Measurements from ENCODE around the gene TTPAL. TPM values are rescaled to one million over a fixed set of nuclear protein-coding genes. Genes with fewer than 3 reads are reported as not detected.

Gene TTPAL
- total and polyA plus RNA-seq, 2 of the 4 experiments (the other 2 are of a cell fraction), result 8.2 to 18.1 TPM

DNA sequence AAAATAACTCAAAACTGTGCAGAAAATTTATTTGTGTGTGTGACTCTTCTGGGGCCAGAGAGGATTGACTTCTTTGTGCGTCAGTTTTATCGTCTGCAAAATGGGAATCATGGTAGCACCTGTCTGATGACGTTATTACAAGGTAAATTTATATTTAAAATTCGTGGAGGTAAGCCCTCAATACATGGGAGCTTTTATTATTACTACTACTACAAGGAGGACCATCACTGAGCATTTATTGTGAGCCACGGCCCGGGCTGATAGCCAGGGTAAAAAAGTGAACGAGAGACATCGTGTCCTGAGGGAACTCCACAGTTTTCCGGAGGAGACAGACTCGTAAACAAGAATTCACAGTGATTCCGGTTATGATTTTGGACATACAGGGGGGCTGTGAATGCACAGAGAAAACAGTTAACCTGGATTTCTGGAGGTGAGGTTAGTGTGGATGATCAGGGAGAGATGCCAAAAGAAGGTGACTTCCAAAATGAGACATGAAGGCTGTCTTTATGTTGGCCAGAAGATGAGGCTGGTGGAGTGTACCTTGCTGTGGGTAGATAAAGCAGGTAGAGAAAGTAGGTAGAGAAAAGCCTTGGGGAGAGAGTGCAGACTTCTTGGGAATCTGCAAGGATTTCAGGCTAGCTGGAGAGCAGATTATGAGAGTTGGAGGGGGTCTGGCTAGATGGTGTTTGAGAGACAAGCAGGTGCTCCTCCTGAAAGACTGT, 56.7 kb downstream of the TTPAL start:
- Histone ChIP-seq H4K91ac (ENCODE audit: insufficient read depth, low read depth, low read length) (no peak overlapping the region), H4K8ac (ENCODE audit: low read depth in 2 of 2, low read length in 2 of 2) (peak overlapping the region; percentile 75 to 100; a peak in 3 of 4 replicates), H3K14ac (replicated peaks; ENCODE audit: low read depth, low read length) (peak overlapping the region; percentile 24; the same call in 1 of the 2 replicates), H4K20me1 (ENCODE audit: insufficient read depth, low read length) (no peaks in the 10 kb centered on the region), H3K4me1 (ENCODE audit: control insufficient read depth, insufficient read depth, low read length) (peaks cover 3% of the 10 kb centered on the region), H3K4ac (ENCODE audit: low read depth, low read length) (peak overlapping the region; percentile 38), H3K79me1 (ENCODE audit: low read depth in 1 of 2, low read length in 2 of 2) (peaks cover 15 to 21% of the 10 kb centered on the region in 2 experiments), H4K5ac (ENCODE audit: low read depth, low read length) (peak overlapping the region; percentile 1; the same call in 1 of the 2 replicates), H3K9ac (ENCODE audit: low read depth, low read length) (peak overlapping the region; percentile 78), H2AK5ac (ENCODE audit: low read depth, low read length) (peak overlapping the region; percentile 68), H3K23ac (ENCODE audit: low read depth, low read length) (peak overlapping the region; percentile 11; the same call in 1 of the 2 replicates), H2AK9ac (replicated peaks; ENCODE audit: low read depth, low read length, poor library complexity) (peak overlapping the region; percentile 35), H3K4me2 (ENCODE audit: low read depth, low read length) (peak overlapping the region; percentile 83), H2BK15ac (ENCODE audit: low read depth, low read length) (no peak overlapping the region; the same call in 2 of the 3 replicates), H3K18ac (ENCODE audit: low read depth, low read length) (peak overlapping the region; percentile 25; the same call in 1 of the 2 replicates), H3K9me1 (ENCODE audit: insufficient read depth, low read length) (0 out of 2 replicates have a peak, but pooled peaks cover 6% of the 10 kb centered on the region), H3K36me3 (ENCODE audit: control insufficient read depth, insufficient read depth, low read length) (no peaks in the 10 kb centered on the region), H2BK20ac (ENCODE audit: low read depth, low read length) (0 out of 2 replicates have a peak overlapping the region, but pooled peaks have one; percentile 18), H3K9me3 (ENCODE audit: control insufficient read depth, insufficient read depth, low read length) (no peaks in the 10 kb centered on the region), H2AFZ (replicated peaks; ENCODE audit: low read length, poor library complexity) (peak overlapping the region; percentile 100), H3K27me3 (ENCODE audit: control insufficient read depth, insufficient read depth, low read length) (no peaks in the 10 kb centered on the region), H2BK5ac (ENCODE audit: low read depth, low read length, poor library complexity, severe bottlenecking) (no peak overlapping the region), H3K27ac (ENCODE audit: insufficient read depth, low read length) (peak overlapping the region; percentile 54; the same call in 1 of the 2 replicates), H3K4me3 (ENCODE audit: insufficient read depth, low read depth, low read length) (peak overlapping the region; percentile 45), H2BK120ac (ENCODE audit: low read depth, low read length) (peak overlapping the region; percentile 28), H3K56ac (ENCODE audit: extremely low read depth, insufficient read depth, low read length) (no peak overlapping the region)
- ChIA-PET CTCF (interaction anchor here (0.8 kb wide), 1 partner anchor 11 kb away, joined by 6 read pairs; the partner anchor contains the start of gene SERINC3), POLR2A (ENCODE audit: unreplicated experiment) (no interaction called here)
- no peak for TF ChIP-seq SMC3 (IDR thresholded peaks at IDR 0.05; ENCODE audit: low read depth, low read length)
- no peak for TF ChIP-seq RAD21 (IDR thresholded peaks at IDR 0.05; ENCODE audit: low read length)
- TF ChIP-seq, protein P1, sequence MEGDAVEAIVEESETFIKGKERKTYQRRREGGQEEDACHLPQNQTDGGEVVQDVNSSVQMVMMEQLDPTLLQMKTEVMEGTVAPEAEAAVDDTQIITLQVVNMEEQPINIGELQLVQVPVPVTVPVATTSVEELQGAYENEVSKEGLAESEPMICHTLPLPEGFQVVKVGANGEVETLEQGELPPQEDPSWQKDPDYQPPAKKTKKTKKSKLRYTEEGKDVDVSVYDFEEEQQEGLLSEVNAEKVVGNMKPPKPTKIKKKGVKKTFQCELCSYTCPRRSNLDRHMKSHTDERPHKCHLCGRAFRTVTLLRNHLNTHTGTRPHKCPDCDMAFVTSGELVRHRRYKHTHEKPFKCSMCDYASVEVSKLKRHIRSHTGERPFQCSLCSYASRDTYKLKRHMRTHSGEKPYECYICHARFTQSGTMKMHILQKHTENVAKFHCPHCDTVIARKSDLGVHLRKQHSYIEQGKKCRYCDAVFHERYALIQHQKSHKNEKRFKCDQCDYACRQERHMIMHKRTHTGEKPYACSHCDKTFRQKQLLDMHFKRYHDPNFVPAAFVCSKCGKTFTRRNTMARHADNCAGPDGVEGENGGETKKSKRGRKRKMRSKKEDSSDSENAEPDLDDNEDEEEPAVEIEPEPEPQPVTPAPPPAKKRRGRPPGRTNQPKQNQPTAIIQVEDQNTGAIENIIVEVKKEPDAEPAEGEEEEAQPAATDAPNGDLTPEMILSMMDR (conservative IDR thresholded peaks at IDR 0.05; ENCODE audit: low read depth, low read length), result no peak
- no peak for TF ChIP-seq RCOR1 (IDR thresholded peaks at IDR 0.05; ENCODE audit: insufficient replicate concordance, low read length)
- TF ChIP-seq, protein P2, sequence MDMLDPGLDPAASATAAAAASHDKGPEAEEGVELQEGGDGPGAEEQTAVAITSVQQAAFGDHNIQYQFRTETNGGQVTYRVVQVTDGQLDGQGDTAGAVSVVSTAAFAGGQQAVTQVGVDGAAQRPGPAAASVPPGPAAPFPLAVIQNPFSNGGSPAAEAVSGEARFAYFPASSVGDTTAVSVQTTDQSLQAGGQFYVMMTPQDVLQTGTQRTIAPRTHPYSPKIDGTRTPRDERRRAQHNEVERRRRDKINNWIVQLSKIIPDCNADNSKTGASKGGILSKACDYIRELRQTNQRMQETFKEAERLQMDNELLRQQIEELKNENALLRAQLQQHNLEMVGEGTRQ (IDR thresholded peaks at IDR 0.05; ENCODE audit: low read depth, low read length), result no peak
- TF ChIP-seq POLR2A (IDR thresholded peaks at IDR 0.05; ENCODE audit: low read depth, low read length), result no peak
- TF ChIP-seq MXI1 (IDR thresholded peaks at IDR 0.05; ENCODE audit: borderline replicate concordance, low read depth, low read length), result no peak
- dilution Hi-C loops (cut with HindIII; ENCODE audit: low sequenced_read_pairs, unreplicated experiment) (no loop called here), in situ Hi-C loops (cut with MboI; ENCODE audit: low sequenced_read_pairs) (loop anchor here (10.0 kb wide), 1 partner anchor 72 kb away; no protein-coding TSS in a partner anchor), intact Hi-C loops (cut with micrococcal nuclease) (loop anchor here (5.0 kb wide), 2 partner anchors 40 to 200 kb away; no protein-coding TSS in a partner anchor)
- BruUV-seq (replicated peaks), result no TSS peak
- 8% methylated on average over 8 of the region's 11 CpGs; no CpG with 5 or more reads in 1 of the 2 experiments for WGBS, 2 experiments (ENCODE audit: extremely low coverage in 2 of 2, insufficient read length in 1 of 2)
- DNase-seq, result no peak
- ATAC-seq (ENCODE audit: low read depth), result no peak

Measured in IMR-90 (cell line).